HG02588 (cell line): ENCODE data around the gene MAP3K1.

Experiments used
- ATAC-seq: cut with Tn5 transposase; IDR thresholded peaks from one replicate; pipeline ENCODE4 v1.9.1; 2021; ENCODE audit warnings: mild to moderate bottlenecking, moderate library complexity; ENCODE audit not compliant: unreplicated experiment

Gene MAP3K1

GRCh38 chr5:56845277-56845676, 29.9 kb downstream of the MAP3K1 start:
- ATAC-seq = no peak

GRCh38 chr5:56845904-56846480, 30.6 kb downstream of the MAP3K1 start:
- no peak for ATAC-seq

GRCh38 chr5:56848206-56848605, 32.9 kb downstream of the MAP3K1 start:
- no peak for ATAC-seq

- ATAC-seq = no peak
These were observed 34.3 kb downstream of the MAP3K1 start for GRCh38 chr5:56849671-56850070.

GRCh38 chr5:56850423-56850822, 35.1 kb downstream of the MAP3K1 start:
- ATAC-seq = no peak

GRCh38 chr5:56851258-56851941, 36.1 kb downstream of the MAP3K1 start:
- no peak for ATAC-seq

GRCh38 chr5:56852228-56853000, 37.1 kb downstream of the MAP3K1 start:
- no peak for ATAC-seq

GRCh38 chr5:56853698-56854097, 38.3 kb downstream of the MAP3K1 start:
- ATAC-seq = no peak

- no peak for ATAC-seq
These were observed 39.6 kb downstream of the MAP3K1 start for GRCh38 chr5:56854920-56855319.

- ATAC-seq = no peak
These were observed 41.3 kb downstream of the MAP3K1 start for GRCh38 chr5:56856541-56857178.

GRCh38 chr5:56858777-56859442, 43.6 kb downstream of the MAP3K1 start:
- no peak for ATAC-seq

- ATAC-seq = no peak
These were observed 46.6 kb downstream of the MAP3K1 start for GRCh38 chr5:56861893-56862485.

- ATAC-seq = no peak
These were observed 47.6 kb downstream of the MAP3K1 start for GRCh38 chr5:56862909-56863308.

- ATAC-seq = no peak
These were observed 56.4 kb downstream of the MAP3K1 start for GRCh38 chr5:56871777-56872176.

- no peak for ATAC-seq
These were observed 57.7 kb downstream of the MAP3K1 start for GRCh38 chr5:56873056-56873455.

GRCh38 chr5:56876327-56876726, 61.0 kb downstream of the MAP3K1 start:
- ATAC-seq = no peak

GRCh38 chr5:56881571-56881970, 66.2 kb downstream of the MAP3K1 start:
- no peak for ATAC-seq

- ATAC-seq = no peak
These were observed 78.1 kb downstream of the MAP3K1 start for GRCh38 chr5:56893251-56893951.

- no peak for ATAC-seq
These were observed 81.4 kb downstream of the MAP3K1 start for GRCh38 chr5:56896763-56897162.

- ATAC-seq = no peak
These were observed 82.9 kb downstream of the MAP3K1 start for GRCh38 chr5:56898213-56898612.
